ENCODE measurements around the gene CDK15. TPM values are rescaled to one million over a fixed set of nuclear protein-coding genes. Genes with fewer than 3 reads are reported as not detected.
"Not testable (repeated sequence)": the region's sequence is repeated elsewhere in the genome, so short reads cannot be mapped to it uniquely, and the experiment has no call there.

Gene CDK15
- total RNA-seq, 1 donor = 0.27 TPM

DNA sequence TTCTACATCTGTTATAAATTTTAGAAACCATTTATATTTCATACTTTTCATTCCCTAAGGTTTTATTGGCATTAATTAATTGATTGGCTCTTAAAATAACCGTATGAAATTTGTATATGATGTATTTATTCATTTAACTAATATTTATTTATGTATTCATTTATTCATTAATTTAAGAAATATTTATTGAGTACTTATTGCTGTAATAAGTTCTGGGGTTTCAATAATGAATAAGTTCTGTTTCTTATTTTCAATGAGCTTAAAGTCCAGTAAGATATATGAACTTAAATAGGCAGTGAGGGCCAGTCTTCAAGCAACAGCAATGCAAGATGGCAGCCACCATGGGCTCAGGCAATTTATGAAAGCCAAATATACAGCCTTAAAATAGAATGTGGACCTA, 17.9 kb downstream of the CDK15 start:
- no peak for DNase-seq (ENCODE audit: low read depth in 2 of 3, low spot score in 2 of 3)

- no peak for DNase-seq (ENCODE audit: low read depth in 2 of 3, low spot score in 2 of 3)
Measured at GRCh38 chr2:201827621-201828020, 21.3 kb downstream of the CDK15 start.

DNA sequence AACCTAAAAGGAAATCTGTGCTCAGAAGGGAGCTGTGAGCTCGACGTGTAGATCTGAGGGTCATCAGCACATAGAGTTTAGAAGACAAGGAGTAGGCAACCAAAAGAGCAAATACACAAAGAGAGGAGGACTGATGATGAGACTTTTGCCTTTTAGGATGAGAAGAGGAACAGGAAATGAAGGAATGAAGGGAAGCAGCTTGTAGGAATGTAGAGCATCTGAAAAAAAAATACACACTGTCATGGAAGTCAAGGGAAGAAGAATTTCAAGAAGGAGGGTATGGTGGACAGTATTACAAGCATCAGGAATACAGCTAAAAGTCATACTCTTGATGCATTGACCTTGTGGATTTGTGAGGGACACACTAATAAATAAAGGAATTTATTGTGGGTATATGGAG, 21.9 kb downstream of the CDK15 start:
- DNase-seq (ENCODE audit: low read depth in 2 of 3, low spot score in 2 of 3) = no peak

- no peak for DNase-seq (ENCODE audit: low read depth in 2 of 3, low spot score in 2 of 3)
Measured at GRCh38 chr2:201830666-201831065, 24.3 kb downstream of the CDK15 start.

- DNase-seq (ENCODE audit: low read depth in 2 of 3, low spot score in 2 of 3) = no peak
Measured at GRCh38 chr2:201831469-201831868, 25.1 kb downstream of the CDK15 start.

DNA sequence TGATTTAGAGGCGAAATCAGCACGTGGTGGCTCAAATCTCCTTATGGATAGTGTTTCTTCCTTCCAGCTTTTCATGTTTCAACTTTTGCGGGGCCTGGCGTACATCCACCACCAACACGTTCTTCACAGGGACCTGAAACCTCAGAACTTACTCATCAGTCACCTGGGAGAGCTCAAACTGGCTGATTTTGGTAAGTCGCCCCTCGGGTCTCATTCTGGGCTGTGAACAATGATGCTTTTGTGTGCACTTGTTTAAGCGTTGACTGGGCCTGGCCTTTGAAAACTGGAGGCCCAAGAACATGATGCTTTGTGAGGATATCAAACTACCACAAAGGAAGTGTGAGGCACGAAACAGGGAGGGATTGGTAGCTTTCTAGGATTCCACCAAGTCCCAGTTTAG, 27.4 kb downstream of the CDK15 start:
- no peak for DNase-seq (ENCODE audit: low read depth in 2 of 3, low spot score in 2 of 3)

- DNase-seq (ENCODE audit: low read depth in 2 of 3, low spot score in 2 of 3) = no peak
Measured at GRCh38 chr2:201835066-201835465, 28.7 kb downstream of the CDK15 start.

- no peak for DNase-seq (ENCODE audit: low read depth in 2 of 3, low spot score in 2 of 3)
Measured at GRCh38 chr2:201837391-201837790, 31.1 kb downstream of the CDK15 start.

- no peak for DNase-seq (ENCODE audit: low read depth in 2 of 3, low spot score in 2 of 3)
Measured at GRCh38 chr2:201837824-201838431, 31.6 kb downstream of the CDK15 start.

DNA sequence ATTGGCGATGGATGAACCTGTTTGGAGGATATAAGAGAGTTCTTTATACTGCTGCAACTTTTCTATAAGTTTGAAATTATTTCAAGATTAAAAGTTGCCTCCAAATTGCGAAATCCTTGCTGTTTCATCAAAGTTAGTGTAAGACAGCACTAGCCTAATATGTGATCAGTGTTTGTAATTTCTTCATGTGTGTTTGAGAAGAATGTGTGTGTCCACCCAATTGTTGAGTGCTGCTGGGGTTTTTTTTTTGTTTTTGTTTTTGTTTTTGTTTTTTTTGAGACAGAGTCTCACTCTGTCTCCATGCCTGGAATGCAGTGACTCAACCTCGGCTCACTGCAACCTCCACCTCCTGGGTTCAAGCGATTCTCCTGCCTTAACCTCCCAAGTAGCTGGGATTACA, 33.4 kb downstream of the CDK15 start:
- no peak for DNase-seq (ENCODE audit: low read depth in 2 of 3, low spot score in 2 of 3)

GRCh38 chr2:201840726-201841125, 34.4 kb downstream of the CDK15 start:
- no peak for DNase-seq (ENCODE audit: low read depth in 2 of 3, low spot score in 2 of 3)

DNA sequence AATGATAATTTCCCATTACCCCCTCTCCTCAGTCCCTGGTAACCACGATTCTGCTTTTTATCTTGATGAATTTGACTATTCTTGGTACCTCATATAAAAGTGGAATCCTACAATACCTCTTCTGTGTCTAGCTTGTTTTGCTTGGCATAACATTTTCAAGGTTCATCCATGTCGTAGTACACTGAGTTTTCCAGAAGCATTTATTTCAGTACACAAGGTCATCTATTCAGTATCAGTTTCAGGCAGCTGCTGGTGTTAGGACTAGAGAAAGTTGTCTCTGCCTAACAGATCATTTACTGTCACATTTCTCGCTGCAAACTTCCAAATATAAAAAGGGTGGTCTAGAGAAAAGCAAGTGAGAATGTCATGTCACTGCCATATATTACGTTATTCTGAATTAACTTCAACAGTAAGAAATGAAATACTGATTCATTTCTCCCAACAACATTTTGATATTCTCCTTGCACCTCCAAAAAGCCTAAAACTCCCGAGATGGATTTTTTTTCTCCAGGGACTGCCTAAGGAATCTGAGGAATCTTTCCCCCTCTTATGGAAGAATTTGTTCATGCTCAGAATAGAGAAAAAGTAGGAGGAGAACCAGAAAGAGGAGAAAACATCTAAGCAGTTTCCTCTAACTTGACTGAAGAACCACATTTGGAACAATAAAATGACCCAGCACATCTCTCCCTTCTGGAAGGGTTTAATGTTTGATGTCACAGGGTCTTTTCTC, 36.0 kb downstream of the CDK15 start:
- DNase-seq (ENCODE audit: low read depth in 2 of 3, low spot score in 2 of 3) = no peak

GRCh38 chr2:201844922-201845321, 38.6 kb downstream of the CDK15 start:
- DNase-seq (ENCODE audit: low read depth in 2 of 3, low spot score in 2 of 3) = not testable (repeated sequence)

- DNase-seq (ENCODE audit: low read depth in 2 of 3, low spot score in 2 of 3) = no peak
Measured at GRCh38 chr2:201847481-201847880, 41.1 kb downstream of the CDK15 start.

- DNase-seq (ENCODE audit: low read depth in 2 of 3, low spot score in 2 of 3) = no peak
Measured at GRCh38 chr2:201852462-201852861, 46.1 kb downstream of the CDK15 start.

GRCh38 chr2:201852878-201853415, 46.6 kb downstream of the CDK15 start:
- no peak for DNase-seq (ENCODE audit: low read depth in 2 of 3, low spot score in 2 of 3)

- no peak for DNase-seq (ENCODE audit: low read depth in 2 of 3, low spot score in 2 of 3)
Measured at GRCh38 chr2:201854221-201854801, 48.0 kb downstream of the CDK15 start.

- DNase-seq (ENCODE audit: low read depth in 2 of 3, low spot score in 2 of 3) = no peak
Measured at GRCh38 chr2:201854841-201855240, 48.5 kb downstream of the CDK15 start.

DNA sequence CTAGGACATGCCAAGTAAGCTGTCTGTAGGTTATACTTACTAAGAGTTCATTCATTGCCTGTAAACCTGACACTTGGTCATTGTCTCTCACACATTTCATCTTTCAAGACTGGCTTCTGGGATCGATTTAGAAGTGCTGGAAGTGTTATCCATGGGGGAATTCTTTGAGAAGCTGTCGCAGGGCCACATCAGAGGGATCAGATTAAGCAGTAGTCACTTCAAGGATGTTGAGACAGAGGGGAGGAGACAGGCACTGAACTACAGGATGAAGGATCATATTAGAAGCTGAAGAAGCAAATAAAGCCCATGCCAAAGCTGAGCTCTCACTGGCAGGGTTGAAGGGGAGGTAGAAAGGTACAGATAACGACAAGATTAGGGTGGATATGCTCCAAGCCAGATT, 49.0 kb downstream of the CDK15 start:
- DNase-seq (ENCODE audit: low read depth in 2 of 3, low spot score in 2 of 3) = no peak

- DNase-seq (ENCODE audit: low read depth in 2 of 3, low spot score in 2 of 3) = no peak
Measured at GRCh38 chr2:201857326-201857725, 51.0 kb downstream of the CDK15 start.

- peak in 2 of 3 donors; percentile 63 to 81 for DNase-seq (ENCODE audit: low read depth in 2 of 3, low spot score in 2 of 3)
Measured at GRCh38 chr2:201858281-201859184, 52.2 kb downstream of the CDK15 start.
